Omental fat pad (tissue), 4 donors: ENCODE data around the gene LBHD1. TPM values are rescaled to one million over a fixed set of nuclear protein-coding genes. Genes with fewer than 3 reads are reported as not detected.

Experiments used
- ATAC-seq: fragments of 150-250 bp; one replicate; pipeline ENCODE4 v1.9.1; 2016; ENCODE audit warnings: mild to moderate bottlenecking, moderate library complexity; ENCODE audit not compliant: low FRiP score
- DNase-seq: peaks from one replicate; pipeline ENCODE4 v3.0.0-alpha.2; 2019; ENCODE audit warnings: low spot score
- CTCF ChIP-seq, 3 donors: fragments of 450-650 bp; IDR thresholded peaks; one replicate each; pipeline ENCODE4 v1.5.1; 2016 to 2017; ENCODE audit warnings: antibody characterized with exemption in 3 of 3, mild to moderate bottlenecking in 3 of 3, moderate library complexity in 2 of 3
- small RNA-seq: library from RNA; depleted of rRNA; stranded (forward); fragments of <200 nt; gene quantifications from one replicate; pipeline ENCODE3, GENCODE V24; 2016
- total RNA-seq, 4 donors: library from RNA; depleted of rRNA; stranded (reverse); fragments of >200 nt; gene quantifications; one replicate each; pipeline ENCODE4 v1.1.0, GENCODE V29; 2016

LBHD1 gene
- total RNA-seq, 4 donors from 2014 or later: 3.0 to 6.8 (median 5.7) TPM

- ATAC-seq (no peak), DNase-seq (no peak)
- TF ChIP-seq CTCF (IDR thresholded peaks at IDR 0.05): no peak
Observed at GRCh38 chr11:62615521-62615920, 56.5 kb downstream of the LBHD1 start.

DNA sequence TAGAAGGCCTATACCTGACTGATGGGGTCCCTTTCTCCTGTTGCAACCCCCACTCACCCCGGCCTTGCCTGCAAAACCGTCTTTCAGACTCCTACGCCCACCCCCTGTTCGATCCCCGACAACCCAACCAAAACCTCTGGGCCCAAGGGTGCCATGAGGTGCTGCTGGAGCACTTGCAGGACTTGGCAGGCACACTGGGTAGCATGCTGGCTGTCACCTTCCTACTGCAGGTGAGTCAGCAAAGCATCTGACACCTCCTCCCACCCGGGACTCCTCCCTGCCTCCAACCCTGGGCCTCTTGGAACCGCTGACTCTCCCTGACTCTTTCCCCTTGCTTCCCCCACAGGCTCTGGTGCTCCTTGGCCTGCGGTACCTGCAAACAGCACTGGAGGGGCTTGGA, 57.8 kb downstream of the LBHD1 start:
- ATAC-seq (no peak), DNase-seq (no peak)
- TF ChIP-seq CTCF (IDR thresholded peaks at IDR 0.05): no peak

- no peak for DNase-seq
- ATAC-seq: no peak
- no peak for TF ChIP-seq CTCF (IDR thresholded peaks at IDR 0.05)
Observed at GRCh38 chr11:62613291-62613778, 58.7 kb downstream of the LBHD1 start.

Small RNA genes within 50 kb of the gene (small RNA-seq; reads per million reads assigned to genes)
- not detected for gene SNORA57

Other genes with a start within 250 kb of the LBHD1 start
- gene AHNAK, start 125.5 kb downstream of the LBHD1 start, total RNA-seq: 1,000 to 10,000 TPM in 3 of 4 donors, 100 to 1,000 TPM in 1; 874 to 1,336 (median 1,047) TPM
- gene EEF1G, start 98.4 kb downstream of the LBHD1 start, total RNA-seq: 1,000 to 10,000 TPM; 1,194 to 1,561 (median 1,267) TPM
- gene TUT1, start 80.7 kb downstream of the LBHD1 start, total RNA-seq: 10 to 100 TPM in 3 of 4 donors, 1 to 10 TPM in 1; 7.9 to 11.0 (median 10.5) TPM
- gene MTA2, start 70.4 kb downstream of the LBHD1 start, total RNA-seq: 100 to 1,000 TPM in 2 of 4 donors, 10 to 100 TPM in 2; 77.1 to 172 (median 89.6) TPM
- 10 to 100 TPM; 40.7 to 68.6 (median 52.0) TPM for gene EML3, start 59.5 kb downstream of the LBHD1 start, total RNA-seq
- 10 to 100 TPM in 3 of 4 donors, 1 to 10 TPM in 1; 7.9 to 12.7 (median 11.4) TPM for gene ROM1, start 59.0 kb downstream of the LBHD1 start, total RNA-seq
- 10 to 100 TPM; 18.8 to 40.7 (median 23.2) TPM for gene B3GAT3, start 50.3 kb downstream of the LBHD1 start, total RNA-seq
- gene GANAB, start 25.7 kb downstream of the LBHD1 start, total RNA-seq: 100 to 1,000 TPM; 108 to 166 (median 128) TPM
- 10 to 100 TPM; 11.9 to 27.7 (median 17.2) TPM for gene INTS5, start 19.0 kb downstream of the LBHD1 start, total RNA-seq
- 10 to 100 TPM; 18.3 to 42.9 (median 33.3) TPM for gene C11orf98, start 7.1 kb downstream of the LBHD1 start, total RNA-seq
- 10 to 100 TPM in 1 of 4 donors, 1 to 10 TPM in 3; 2.8 to 18.4 (median 7.0) TPM for gene CSKMT, start 7.0 kb downstream of the LBHD1 start, total RNA-seq
- gene UQCC3, start 594 bp downstream of the LBHD1 start, total RNA-seq: 1 to 10 TPM; 7.3 to 9.9 (median 8.2) TPM
- gene UBXN1, start 6.8 kb upstream of the LBHD1 start, total RNA-seq: 100 to 1,000 TPM; 135 to 196 (median 167) TPM
- gene LRRN4CL, start 17.3 kb upstream of the LBHD1 start, total RNA-seq: 10 to 100 TPM; 30.9 to 49.3 (median 44.5) TPM
- 10 to 100 TPM; 37.1 to 51.2 (median 48.2) TPM for gene BSCL2, start 35.2 kb upstream of the LBHD1 start, total RNA-seq
- not detected for gene GNG3, start 35.4 kb upstream of the LBHD1 start, total RNA-seq
- gene HNRNPUL2, start 55.2 kb upstream of the LBHD1 start, total RNA-seq: 10 to 100 TPM; 10.7 to 42.6 (median 25.2) TPM
- 10 to 100 TPM; 13.8 to 24.4 (median 19.0) TPM for gene TTC9C, start 56.2 kb upstream of the LBHD1 start, total RNA-seq
- 1 to 10 TPM; 5.3 to 7.3 (median 5.8) TPM for gene ZBTB3, start 81.9 kb upstream of the LBHD1 start, total RNA-seq
- 10 to 100 TPM; 37.9 to 57.9 (median 50.5) TPM for gene POLR2G, start 89.3 kb upstream of the LBHD1 start, total RNA-seq
- gene TAF6L, start 99.1 kb upstream of the LBHD1 start, total RNA-seq: 10 to 100 TPM; 11.7 to 20.3 (median 14.9) TPM
- 10 to 100 TPM; 36.4 to 69.7 (median 57.1) TPM for gene TMEM179B, start 115.1 kb upstream of the LBHD1 start, total RNA-seq
- 10 to 100 TPM; 20.8 to 45.1 (median 30.3) TPM for gene TMEM223, start 119.7 kb upstream of the LBHD1 start, total RNA-seq
- 100 to 1,000 TPM in 1 of 4 donors, 10 to 100 TPM in 3; 51.9 to 101 (median 78.3) TPM for gene NXF1, start 133.2 kb upstream of the LBHD1 start, total RNA-seq
- gene STX5, start 159.8 kb upstream of the LBHD1 start, total RNA-seq: 10 to 100 TPM; 32.2 to 43.1 (median 37.4) TPM
- not detected for gene TEX54, start 160.6 kb upstream of the LBHD1 start, total RNA-seq
- gene WDR74, start 167.3 kb upstream of the LBHD1 start, total RNA-seq: 100 to 1,000 TPM in 1 of 4 donors, 10 to 100 TPM in 3; 32.3 to 138 (median 40.8) TPM
- gene SLC3A2, start 208.6 kb upstream of the LBHD1 start, total RNA-seq: 100 to 1,000 TPM; 110 to 239 (median 191) TPM
- not detected for gene CHRM1, start 249.1 kb upstream of the LBHD1 start, total RNA-seq